Thoracic aorta (tissue), 2 donors: ENCODE data around the gene MYBL2. TPM values are rescaled to one million over a fixed set of nuclear protein-coding genes. Genes with fewer than 3 reads are reported as not detected.

Experiments
- ATAC-seq: fragments of 150-250 bp; one replicate; pipeline ENCODE4 v1.8.0; 2017; ENCODE audit warnings: low read depth; ENCODE audit not compliant: insufficient number of reproducible peaks, low FRiP score
- DNase-seq: peaks from one replicate; pipeline ENCODE4 v3.0.0-alpha.2; 2020; ENCODE audit warnings: low spot score
- H3K27ac ChIP-seq, 2 donors: fragments of 200-600 bp; sonication (generic); 1 replicate in 1 of 2; 2 replicates in 1 of 2; pipeline ENCODE4 v1.5.1; 2016; ENCODE audit warnings: mild to moderate bottlenecking in 2 of 2, moderate library complexity in 2 of 2
- H3K27me3 ChIP-seq: fragments of 200-600 bp; sonication (generic); replicated peaks from 2 replicates; pipeline ENCODE4 v1.6.0; 2016; ENCODE audit warnings: mild to moderate bottlenecking; ENCODE audit not compliant: insufficient read depth
- H3K36me3 ChIP-seq: fragments of 200-600 bp; sonication (generic); one replicate; pipeline ENCODE4 v1.5.1; 2016
- H3K4me1 ChIP-seq, 2 donors: fragments of 200-600 bp; sonication (generic); 1 replicate in 1 of 2; 2 replicates in 1 of 2; pipeline versions ENCODE4 v1.5.1 to v1.6.0; 2016; ENCODE audit warnings: low read depth in 2 of 2, mild to moderate bottlenecking in 1 of 2; ENCODE audit not compliant: control insufficient read depth in 1 of 2
- H3K4me3 ChIP-seq: fragments of 200-600 bp; sonication (generic); 2 replicates; pipeline ENCODE4 v1.5.1; 2016; ENCODE audit warnings: mild to moderate bottlenecking
- H3K9me3 ChIP-seq: fragments of 200-600 bp; sonication (generic); 2 replicates; pipeline ENCODE4 v1.5.1; 2016
- CTCF ChIP-seq: fragments of 200-600 bp; sonication (generic); IDR thresholded peaks from one replicate; pipeline ENCODE4 v1.5.1; 2019; ENCODE audit warnings: antibody characterized with exemption
- total RNA-seq, 2 donors: library from RNA; depleted of rRNA; stranded (reverse); fragments of >200 nt; gene quantifications; one replicate each; pipeline versions ENCODE4 v1.1.0 to v1.2.3, GENCODE V29; 2016

Gene MYBL2
- total RNA-seq, 2 donors from 2014 or later, result 0.78 to 0.81 TPM

GRCh38 chr20:43717616-43717995 lies 50.7 kb downstream of the MYBL2 start:
- Histone ChIP-seq H3K27me3 (no peaks in the 10 kb centered on the region), H3K4me1 (no peaks in the 10 kb centered on the region), H3K4me3 (no peak overlapping the region), H3K27ac (no peak overlapping the region), H3K9me3 (no peaks in the 10 kb centered on the region), H3K36me3 (no peaks in the 10 kb centered on the region)
- DNase-seq (no peak), ATAC-seq (no peak)
- TF ChIP-seq CTCF, result no peak

- DNase-seq (no peak), ATAC-seq (no peak)
- no peak for TF ChIP-seq CTCF
- H3K9me3 ChIP-seq, result no peaks in the 10 kb centered on the region
- H3K4me3 ChIP-seq, result no peak overlapping the region
- no peaks in the 10 kb centered on the region for H3K27me3 ChIP-seq
- no peaks in the 10 kb centered on the region for H3K4me1 ChIP-seq
- no peaks in the 10 kb centered on the region for H3K36me3 ChIP-seq
- H3K27ac ChIP-seq, result no peak overlapping the region
Measured at GRCh38 chr20:43720007-43720406, 53.1 kb downstream of the MYBL2 start.

GRCh38 chr20:43721097-43721428 lies 54.1 kb downstream of the MYBL2 start:
- TF ChIP-seq CTCF, result no peak
- Histone ChIP-seq H3K36me3 (no peaks in the 10 kb centered on the region), H3K27ac (no peak overlapping the region), H3K4me1 (no peaks in the 10 kb centered on the region), H3K4me3 (no peak overlapping the region), H3K9me3 (no peaks in the 10 kb centered on the region), H3K27me3 (no peaks in the 10 kb centered on the region)
- no peak for ATAC-seq
- DNase-seq, result no peak

GRCh38 chr20:43721429-43722152 lies 54.7 kb downstream of the MYBL2 start:
- no peak for TF ChIP-seq CTCF
- no peak for DNase-seq
- H3K9me3 ChIP-seq, result no peaks in the 10 kb centered on the region
- H3K4me3 ChIP-seq, result no peak overlapping the region
- H3K4me1 ChIP-seq, result no peaks in the 10 kb centered on the region
- no peaks in the 10 kb centered on the region for H3K27me3 ChIP-seq
- no peaks in the 10 kb centered on the region for H3K36me3 ChIP-seq
- no peak overlapping the region for H3K27ac ChIP-seq
- ATAC-seq, result no peak

- H3K9me3 ChIP-seq, result no peaks in the 10 kb centered on the region
- no peak overlapping the region for H3K4me3 ChIP-seq
- no peak for ATAC-seq
- no peak for TF ChIP-seq CTCF
- H3K27ac ChIP-seq, result no peak overlapping the region
- H3K36me3 ChIP-seq, result no peaks in the 10 kb centered on the region
- H3K27me3 ChIP-seq, result no peaks in the 10 kb centered on the region
- DNase-seq, result no peak
- no peaks in the 10 kb centered on the region for H3K4me1 ChIP-seq
Measured at GRCh38 chr20:43722153-43722505, 55.2 kb downstream of the MYBL2 start.
